HCT116 (cell line): ENCODE results near the gene ZFP3. TPM values are rescaled to one million over a fixed set of nuclear protein-coding genes. Genes with fewer than 3 reads are reported as not detected.

ENCODE experiments used
- ATAC-seq: fragments of 200-7000 bp; cut with Tn5 transposase; 2 replicates; pipeline ENCODE4 v1.9.1; 2020; ENCODE audit warnings: mild to moderate bottlenecking, moderate library complexity
- BruUV-seq: library from RNA; stranded (reverse); fragments of 400-500 nt; replicated peaks from 2 replicates; lab custom pipeline; 2021; lab: Mats Ljungman, UMichigan
- CTCF ChIA-PET: fragments of 300-600 bp; sonication (Branson Sonifier 250); formaldehyde crosslinking; loops from one replicate; lab custom pipeline; 2021; ENCODE audit warnings: antibody characterized with exemption; lab: Charles Lee
- POLR2A ChIA-PET: fragments of 300-600, 350-600 bp; sonication (Branson Sonifier 250); formaldehyde crosslinking; loops from one replicate; lab custom pipeline; 2021; ENCODE audit warnings: antibody characterized with exemption; lab: Charles Lee
- RAD21 ChIA-PET, 2 experiments: fragments of 300-600 bp; sonication (Branson Sonifier 250); formaldehyde crosslinking; loops; one replicate each; lab custom pipeline; 2023; ENCODE audit warnings: low total read pairs in 2 of 2; ENCODE audit not compliant: uncharacterized antibody in 2 of 2, unreplicated experiment in 2 of 2, low non-redundant PET in 1 of 2; lab: Charles Lee
- DNase-seq: peaks from one replicate; pipeline ENCODE4 v3.0.0-alpha.2; 2010; ENCODE audit warnings: low read depth, low spot score
- H2AFZ ChIP-seq: fragments of 200-600 bp; shearing (Covaris generic), sonication (generic); 2 replicates; pipeline ENCODE4 v1.6.1; 2017; ENCODE audit warnings: low read depth, mixed run types, mixed read lengths, antibody characterized with exemption, low read length; ENCODE audit not compliant: poor library complexity, severe bottlenecking
- H3K27ac ChIP-seq: 2 replicates; pipeline ENCODE4 v1.5.1; 2012; ENCODE audit warnings: low read depth, low read length
- H3K27me3 ChIP-seq: fragments of 200-600 bp; sonication (generic); 2 replicates; pipeline ENCODE4 v1.6.1; 2016; ENCODE audit warnings: mixed run types, low read length, mixed read lengths; ENCODE audit not compliant: insufficient read depth
- H3K36me3 ChIP-seq, 2 experiments: fragments of 200-500 bp in 1 of 2; fragments of 200-600 bp in 1 of 2; sonication (Bioruptor generic) in 1 of 2; sonication (generic) in 1 of 2; 2 replicates each; pipeline versions ENCODE4 v1.5.1 to v1.6.1; 2014 to 2016; ENCODE audit warnings: low read length in 2 of 2, inconsistent platforms in 1 of 2, mixed read lengths in 1 of 2, mixed run types in 1 of 2; ENCODE audit not compliant: insufficient read depth in 2 of 2, control insufficient read depth in 1 of 2
- H3K4me1 ChIP-seq, 2 experiments: fragments of 200-600 bp in 1 of 2; sonication (generic) in 1 of 2; 2 replicates each; pipeline versions ENCODE4 v1.5.1 to v1.6.1; 2012 to 2017; ENCODE audit warnings: low read length in 2 of 2, inconsistent platforms in 1 of 2, mild to moderate bottlenecking in 1 of 2, mixed read lengths in 1 of 2, mixed run types in 1 of 2, moderate library complexity in 1 of 2; ENCODE audit not compliant: insufficient read depth in 2 of 2, control insufficient read depth in 1 of 2
- H3K4me2 ChIP-seq: fragments of 200-600 bp; sonication (generic); 2 replicates; pipeline ENCODE4 v1.6.1; 2017; ENCODE audit warnings: mixed run types, low read length, mixed read lengths
- H3K4me3 ChIP-seq, 2 experiments: fragments of 200-600 bp in 1 of 2; sonication (generic) in 1 of 2; replicated peaks in 1 of 2; 2 replicates each; pipeline ENCODE4 v1.5.1; 2011 to 2016; ENCODE audit warnings: low read length in 2 of 2, control low read depth in 1 of 2, low read depth in 1 of 2, mild to moderate bottlenecking in 1 of 2, mixed read lengths in 1 of 2, mixed run types in 1 of 2
- H3K79me2 ChIP-seq: fragments of 200-600 bp; sonication (generic); 2 replicates; pipeline ENCODE4 v1.6.1; 2017; ENCODE audit warnings: mild to moderate bottlenecking, mixed run types, low read length, moderate library complexity, mixed read lengths; ENCODE audit not compliant: insufficient read depth
- H3K9ac ChIP-seq: fragments of 200-600 bp; sonication (generic); 2 replicates; pipeline ENCODE4 v1.6.1; 2016; ENCODE audit warnings: low read length, mixed read lengths
- H3K9me2 ChIP-seq: fragments of 200-600 bp; sonication (generic), shearing (Covaris generic); 2 replicates; pipeline ENCODE4 v1.6.1; 2017; ENCODE audit warnings: mixed run types, mild to moderate bottlenecking, moderate library complexity; ENCODE audit not compliant: insufficient read depth
- H3K9me3 ChIP-seq, 2 experiments: fragments of 200-500 bp in 1 of 2; fragments of 200-600 bp in 1 of 2; sonication (Bioruptor generic) in 1 of 2; sonication (generic) in 1 of 2; 2 replicates each; pipeline ENCODE4 v1.6.1; 2014 to 2017; ENCODE audit warnings: low read length in 2 of 2, mixed read lengths in 2 of 2, inconsistent platforms in 1 of 2, low read depth in 1 of 2, mild to moderate bottlenecking in 1 of 2, mixed run types in 1 of 2, moderate library complexity in 1 of 2; ENCODE audit not compliant: control insufficient read depth in 1 of 2, insufficient read depth in 1 of 2
- H4K20me1 ChIP-seq: fragments of 200-600 bp; sonication (generic), shearing (Covaris generic); 2 replicates; pipeline ENCODE4 v1.6.1; 2017; ENCODE audit warnings: mixed run types, mild to moderate bottlenecking, moderate library complexity; ENCODE audit not compliant: insufficient read depth
- CBX3 ChIP-seq: IDR thresholded peaks from 2 replicates; pipeline ENCODE4 v1.6.1; 2012; ENCODE audit warnings: low read depth
- CEBPB ChIP-seq: IDR thresholded peaks from 2 replicates; pipeline ENCODE4 v1.6.1; 2012; ENCODE audit warnings: low read depth
- EGR1 ChIP-seq: IDR thresholded peaks from 2 replicates; pipeline ENCODE4 v1.6.1; 2012; ENCODE audit warnings: low read depth
- EZH2 ChIP-seq: fragments of 200-600 bp; sonication (generic); IDR thresholded peaks from 2 replicates; pipeline ENCODE4 v1.6.1; 2017; ENCODE audit warnings: antibody characterized with exemption, mixed run types
- FOSL1 ChIP-seq: IDR thresholded peaks from 2 replicates; pipeline ENCODE4 v1.6.1; 2012; ENCODE audit warnings: low read depth
- JUND ChIP-seq: IDR thresholded peaks from 2 replicates; pipeline ENCODE4 v1.6.1; 2012
- POLR2AphosphoS5 ChIP-seq: IDR thresholded peaks from 2 replicates; pipeline ENCODE4 v1.6.1; 2011; ENCODE audit warnings: mild to moderate bottlenecking, low read depth, low read length, moderate library complexity
- RAD21 ChIP-seq: IDR thresholded peaks from 2 replicates; pipeline ENCODE4 v1.6.1; 2012; ENCODE audit warnings: low read depth, mild to moderate bottlenecking
- SIN3A ChIP-seq: IDR thresholded peaks from 2 replicates; pipeline ENCODE4 v1.6.1; 2012; ENCODE audit warnings: low read depth
- SP1 ChIP-seq: IDR thresholded peaks from 2 replicates; pipeline ENCODE4 v1.6.1; 2012; ENCODE audit warnings: low read depth
- TCF7L2 ChIP-seq: IDR thresholded peaks from 2 replicates; pipeline ENCODE4 v1.7.0; 2011; ENCODE audit warnings: borderline replicate concordance, inconsistent platforms; ENCODE audit not compliant: insufficient read depth, insufficient read length; ENCODE audit errors: extremely low read depth
- YY1 ChIP-seq: IDR thresholded peaks from 2 replicates; pipeline ENCODE4 v1.6.1; 2011; ENCODE audit warnings: low read length, low read depth, moderate library complexity, mild to moderate bottlenecking; ENCODE audit not compliant: insufficient replicate concordance; ENCODE audit errors: extremely low read depth
- ZFX ChIP-seq: fragments of 450-650 bp; IDR thresholded peaks from 2 replicates; pipeline ENCODE4 v1.6.1; 2017
- ZNF274 ChIP-seq: fragments of 200-500 bp; sonication (Bioruptor generic); IDR thresholded peaks from 2 replicates; pipeline ENCODE4 v1.6.1; 2014; ENCODE audit warnings: mild to moderate bottlenecking, low read depth, low read length, inconsistent platforms
- intact Hi-C: fragments of 100-400 bp; cut with micrococcal nuclease; formaldehyde crosslinking; loops from 2 replicates; pipeline ENCODE4 v1.10.0; 2022
- total RNA-seq: library from RNA; stranded (reverse); gene quantifications from one replicate; pipeline ENCODE4 v1.2.1, GENCODE V29; 2021; ENCODE audit not compliant: unreplicated experiment
- TF ChIP-seq, protein P1 (sequence below): IDR thresholded peaks from 2 replicates; pipeline ENCODE4 v1.6.1; 2012
- TF ChIP-seq, protein P2 (sequence below): IDR thresholded peaks from 2 replicates; pipeline ENCODE4 v1.6.1; 2012
- TF ChIP-seq, protein P3 (sequence below), 3 experiments: fragments of 200-600 bp in 1 of 3; sonication (generic) in 1 of 3; IDR thresholded peaks in 2 of 3; conservative IDR thresholded peaks in 1 of 3; 2 replicates each; pipeline ENCODE4 v1.5.1; 2012 to 2017; ENCODE audit warnings: low read depth in 2 of 3, low read length in 2 of 3, antibody characterized with exemption in 1 of 3, borderline replicate concordance in 1 of 3, control low read depth in 1 of 3, mild to moderate bottlenecking in 1 of 3, mixed read lengths in 1 of 3, mixed run types in 1 of 3, moderate library complexity in 1 of 3; ENCODE audit not compliant: insufficient read depth in 1 of 3

ZFP3 gene
- total RNA-seq, 1 experiment from 2014 or later, result 0.05 TPM

DNA sequence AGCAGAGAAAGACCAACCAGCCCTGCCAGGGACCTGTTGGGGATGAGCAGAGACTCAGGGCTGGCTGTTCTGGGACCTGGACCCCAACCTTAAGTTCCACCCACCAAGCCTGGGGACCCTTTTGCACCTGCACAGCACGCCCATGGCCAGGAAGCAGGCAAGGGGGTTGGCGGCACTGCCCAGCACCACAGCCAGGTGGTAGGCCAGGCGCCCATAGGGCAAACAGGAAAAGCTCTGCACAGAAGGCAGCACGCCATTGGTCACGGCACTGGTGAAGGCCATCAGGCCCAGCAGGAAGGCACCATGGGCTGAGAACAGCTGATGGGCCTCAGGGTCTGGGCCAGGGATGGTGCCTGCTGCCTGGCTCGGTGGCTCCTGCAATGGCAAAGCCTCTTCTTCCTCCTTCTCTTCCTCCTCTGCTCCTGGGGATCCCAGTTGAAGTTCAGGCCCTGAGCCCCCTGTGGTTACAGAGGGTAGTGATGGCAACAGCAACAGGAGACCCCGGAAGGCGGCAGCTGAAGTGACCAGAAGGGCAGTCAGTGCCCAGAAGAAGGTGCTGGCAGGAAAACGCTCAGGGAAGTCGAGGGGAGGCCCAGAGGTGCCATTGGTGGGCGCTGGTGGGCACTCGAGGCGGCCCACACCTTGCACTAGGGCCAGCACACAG is 44.8 kb upstream of the ZFP3 start:
- no peak for DNase-seq
- no peak for TF ChIP-seq SP1
- TF ChIP-seq ZFX, result no peak
- no peak for TF ChIP-seq SIN3A
- TF ChIP-seq RAD21, result no peak
- TF ChIP-seq, protein P1, sequence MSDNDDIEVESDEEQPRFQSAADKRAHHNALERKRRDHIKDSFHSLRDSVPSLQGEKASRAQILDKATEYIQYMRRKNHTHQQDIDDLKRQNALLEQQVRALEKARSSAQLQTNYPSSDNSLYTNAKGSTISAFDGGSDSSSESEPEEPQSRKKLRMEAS, result no peak
- TF ChIP-seq FOSL1, result no peak
- no peak for TF ChIP-seq EGR1
- TF ChIP-seq, protein P2, sequence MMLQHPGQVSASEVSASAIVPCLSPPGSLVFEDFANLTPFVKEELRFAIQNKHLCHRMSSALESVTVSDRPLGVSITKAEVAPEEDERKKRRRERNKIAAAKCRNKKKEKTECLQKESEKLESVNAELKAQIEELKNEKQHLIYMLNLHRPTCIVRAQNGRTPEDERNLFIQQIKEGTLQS, result no peak
- no peak for TF ChIP-seq JUND
- no peak for TF ChIP-seq CBX3
- no peaks in the 10 kb centered on the region for H3K79me2 ChIP-seq
- ATAC-seq, result no peak
- H3K9ac ChIP-seq, result no peak overlapping the region
- H3K4me1 ChIP-seq, result peaks cover 3 to 11% of the 10 kb centered on the region in 2 experiments; a peak in 3 of 4 replicates
- no peaks in the 10 kb centered on the region for H4K20me1 ChIP-seq
- no peak overlapping the region for H2AFZ ChIP-seq
- H3K36me3 ChIP-seq, result no peaks in the 10 kb centered on the region
- no peak overlapping the region for H3K4me2 ChIP-seq
- no TSS peak for BruUV-seq
- no peaks in the 10 kb centered on the region for H3K27me3 ChIP-seq
- no peak overlapping the region for H3K27ac ChIP-seq
- POLR2A ChIA-PET, result no interaction called here
- H3K9me2 ChIP-seq, result no peaks in the 10 kb centered on the region
- H3K9me3 ChIP-seq, result no peaks in the 10 kb centered on the region
- intact Hi-C loops, result no loop called here
- no peak overlapping the region for H3K4me3 ChIP-seq
- CTCF ChIA-PET, result no interaction called here
- RAD21 ChIA-PET, result no interaction called here

DNA sequence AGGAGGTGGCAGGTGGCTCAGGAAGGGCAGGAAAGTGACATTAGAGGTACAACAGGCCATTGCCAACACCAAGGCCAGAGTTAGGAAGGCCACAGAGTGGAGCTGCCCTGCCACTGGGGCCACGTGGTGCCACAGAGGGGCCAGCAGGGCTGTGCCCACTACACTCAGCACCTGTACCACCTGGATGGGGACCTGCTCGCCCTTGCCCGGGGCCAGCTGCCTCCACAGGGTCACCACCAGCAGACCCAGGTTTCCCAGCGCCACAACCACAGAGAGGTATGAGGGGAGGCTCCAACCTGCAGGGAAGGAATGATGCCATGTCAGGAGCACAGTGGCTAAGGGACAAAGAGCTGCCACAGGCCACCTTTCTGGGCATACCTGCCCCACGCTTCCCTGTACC is 44.2 kb upstream of the ZFP3 start:
- ChIA-PET POLR2A (no interaction called here), CTCF (no interaction called here), RAD21 (no interaction called here)
- DNase-seq (no peak), ATAC-seq (no peak)
- intact Hi-C loops, result no loop called here
- H3K27ac ChIP-seq, result no peak overlapping the region
- H4K20me1 ChIP-seq, result no peaks in the 10 kb centered on the region
- no peak overlapping the region for H3K4me3 ChIP-seq
- peaks cover 3 to 11% of the 10 kb centered on the region in 2 experiments; a peak in 3 of 4 replicates for H3K4me1 ChIP-seq
- H3K79me2 ChIP-seq, result no peaks in the 10 kb centered on the region
- H3K4me2 ChIP-seq, result no peak overlapping the region
- BruUV-seq, result no TSS peak
- no peaks in the 10 kb centered on the region for H3K36me3 ChIP-seq
- no peak overlapping the region for H2AFZ ChIP-seq
- no peak overlapping the region for H3K9ac ChIP-seq
- H3K9me3 ChIP-seq, result no peaks in the 10 kb centered on the region
- no peaks in the 10 kb centered on the region for H3K9me2 ChIP-seq
- H3K27me3 ChIP-seq, result no peaks in the 10 kb centered on the region
- TF ChIP-seq RAD21 (no peak), EZH2 (no peak), ZNF274 (no peak), SIN3A (no peak), ZFX (no peak), YY1 (no peak), JUND (no peak), CEBPB (no peak), POLR2AphosphoS5 (no peak), TCF7L2 (no peak)
- TF ChIP-seq, protein P3, sequence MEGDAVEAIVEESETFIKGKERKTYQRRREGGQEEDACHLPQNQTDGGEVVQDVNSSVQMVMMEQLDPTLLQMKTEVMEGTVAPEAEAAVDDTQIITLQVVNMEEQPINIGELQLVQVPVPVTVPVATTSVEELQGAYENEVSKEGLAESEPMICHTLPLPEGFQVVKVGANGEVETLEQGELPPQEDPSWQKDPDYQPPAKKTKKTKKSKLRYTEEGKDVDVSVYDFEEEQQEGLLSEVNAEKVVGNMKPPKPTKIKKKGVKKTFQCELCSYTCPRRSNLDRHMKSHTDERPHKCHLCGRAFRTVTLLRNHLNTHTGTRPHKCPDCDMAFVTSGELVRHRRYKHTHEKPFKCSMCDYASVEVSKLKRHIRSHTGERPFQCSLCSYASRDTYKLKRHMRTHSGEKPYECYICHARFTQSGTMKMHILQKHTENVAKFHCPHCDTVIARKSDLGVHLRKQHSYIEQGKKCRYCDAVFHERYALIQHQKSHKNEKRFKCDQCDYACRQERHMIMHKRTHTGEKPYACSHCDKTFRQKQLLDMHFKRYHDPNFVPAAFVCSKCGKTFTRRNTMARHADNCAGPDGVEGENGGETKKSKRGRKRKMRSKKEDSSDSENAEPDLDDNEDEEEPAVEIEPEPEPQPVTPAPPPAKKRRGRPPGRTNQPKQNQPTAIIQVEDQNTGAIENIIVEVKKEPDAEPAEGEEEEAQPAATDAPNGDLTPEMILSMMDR (IDR thresholded peaks at IDR 0.05 in 2 of 3, conservative IDR thresholded peaks at IDR 0.05 in 1 of 3; ENCODE audit: borderline replicate concordance in 1 of 3, insufficient read depth in 1 of 3, low read depth in 2 of 3, low read length in 2 of 3), result no peak
